Activated gamma-delta T cell treated with anti-CD3 and anti-CD28 coated beads, Interleukin-2, amount 50 U/mL, for 16 hours (primary cell): ENCODE measurements around the gene OR1E2.
"Not testable (repeated sequence)": the region's sequence is repeated elsewhere in the genome, so short reads cannot be mapped to it uniquely, and the experiment has no call there.

Experiments used
- DNase-seq: peaks from one replicate; pipeline ENCODE4 v3.0.0-alpha.2; 2020; ENCODE audit warnings: low read depth

Gene OR1E2

DNA sequence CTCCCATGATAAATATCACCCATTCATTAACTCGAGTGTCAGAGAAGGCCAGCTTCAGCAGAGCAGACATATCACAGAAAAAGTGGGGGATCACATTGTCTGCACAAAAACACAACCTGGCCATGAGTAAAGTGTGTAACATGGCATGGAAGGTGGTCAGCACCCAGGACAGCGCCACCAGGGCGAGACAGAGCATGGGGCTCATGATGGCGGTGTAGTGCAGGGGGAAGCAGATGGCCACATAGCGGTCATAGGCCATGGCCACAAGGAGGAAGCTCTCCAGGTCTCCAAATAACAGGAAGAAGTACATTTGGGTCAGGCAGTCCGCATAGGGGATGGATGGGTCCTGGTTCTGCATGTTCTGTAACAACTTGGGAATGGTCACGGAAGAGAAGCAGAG lies 35.8 kb downstream of the OR1E2 start:
- not testable (repeated sequence) for DNase-seq

- no peak for DNase-seq
These were observed 43.9 kb downstream of the OR1E2 start for GRCh38 chr17:3389791-3390190.

DNA sequence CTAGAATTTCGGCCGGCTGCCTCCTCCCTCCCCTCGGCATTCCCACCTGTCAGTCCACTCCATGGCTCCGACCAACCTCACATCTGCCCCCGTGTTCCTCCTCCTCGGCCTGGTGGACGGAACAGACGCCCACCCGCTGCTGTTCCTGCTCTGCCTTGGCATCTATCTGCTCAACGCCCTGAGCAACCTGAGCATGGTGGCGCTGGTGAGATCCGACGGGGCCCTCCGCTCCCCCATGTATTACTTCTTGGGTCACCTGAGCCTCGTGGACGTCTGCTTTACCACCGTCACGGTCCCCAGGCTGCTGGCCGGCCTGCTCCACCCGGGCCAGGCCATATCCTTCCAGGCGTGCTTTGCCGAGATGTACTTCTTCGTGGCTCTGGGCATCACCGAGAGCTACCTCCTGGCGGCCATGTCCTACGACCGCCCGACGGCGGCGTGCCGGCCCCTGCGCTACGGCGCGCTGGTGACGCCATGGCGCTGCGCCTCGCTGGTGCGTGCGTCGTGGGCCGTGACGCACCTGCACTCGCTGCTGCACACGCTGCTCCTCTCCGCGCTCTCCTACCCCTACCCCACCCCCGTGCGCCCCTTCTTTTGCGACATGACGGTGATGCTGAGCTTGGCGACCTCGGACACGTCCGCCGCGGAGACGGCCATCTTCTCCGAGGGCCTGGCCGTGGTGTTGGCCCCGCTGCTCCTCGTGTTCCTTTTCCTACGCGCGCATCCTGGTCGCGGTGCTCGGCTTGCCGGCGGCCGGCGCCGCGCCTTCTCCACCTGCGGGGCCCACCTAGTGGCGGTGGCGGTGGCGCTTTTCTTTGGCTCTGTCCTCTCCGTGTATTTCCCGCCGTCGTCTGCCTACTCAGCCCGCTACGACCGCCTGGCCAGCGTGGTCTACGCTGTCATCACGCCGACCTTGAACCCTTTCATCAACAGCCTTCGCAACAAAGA lies 47.5 kb downstream of the OR1E2 start, which contains the start of gene OR3A2:
Gene OR3A2, minus strand, starts transcription at position 440 of the 948 bp plus-strand sequence.
- DNase-seq, result no peak
